Parathyroid adenoma (tissue), 2 donors: ENCODE results near the gene FBLN2.

Experiments
- H2AFZ ChIP-seq: fragments of 300-600 bp; sonication (generic); one replicate; pipeline ENCODE4 v1.7.0; 2017; ENCODE audit warnings: antibody characterized with exemption, mild to moderate bottlenecking
- H3K27ac ChIP-seq: fragments of 300-600 bp; sonication (generic); one replicate; pipeline ENCODE4 v1.7.0; 2017
- H3K27me3 ChIP-seq: fragments of 300-600 bp; sonication (generic); one replicate; pipeline ENCODE4 v1.7.0; 2017; ENCODE audit warnings: low read length; ENCODE audit not compliant: control insufficient read depth, insufficient read depth
- H3K36me3 ChIP-seq: fragments of 300-600 bp; sonication (generic); one replicate; pipeline ENCODE4 v1.7.0; 2017; ENCODE audit warnings: low read length; ENCODE audit not compliant: control insufficient read depth, insufficient read depth
- H3K4me1 ChIP-seq: fragments of 300-600 bp; sonication (generic); one replicate; pipeline ENCODE4 v1.7.0; 2017; ENCODE audit warnings: control low read depth
- H3K4me2 ChIP-seq: fragments of 300-600 bp; sonication (generic); one replicate; pipeline ENCODE4 v1.7.0; 2017; ENCODE audit warnings: low read length
- H3K4me3 ChIP-seq: fragments of 300-600 bp; sonication (generic); one replicate; pipeline ENCODE4 v1.7.0; 2017; ENCODE audit warnings: low read depth, low read length
- H3K79me2 ChIP-seq: fragments of 300-600 bp; sonication (generic); one replicate; pipeline ENCODE4 v1.7.0; 2017; ENCODE audit warnings: control low read depth
- H3K9ac ChIP-seq: fragments of 300-600 bp; sonication (generic); one replicate; pipeline ENCODE4 v1.7.0; 2017; ENCODE audit warnings: mild to moderate bottlenecking
- H3K9me3 ChIP-seq: fragments of 300-600 bp; sonication (generic); one replicate; pipeline ENCODE4 v1.7.0; 2017; ENCODE audit warnings: low read length; ENCODE audit not compliant: control insufficient read depth
- CTCF ChIP-seq: fragments of 300-600 bp; sonication (generic); IDR thresholded peaks from one replicate; pipeline ENCODE4 v1.7.0; 2017; ENCODE audit warnings: antibody characterized with exemption, mild to moderate bottlenecking
- donor health status: primary hyperparathyroidism.

Gene FBLN2

GRCh38 chr3:13638927-13639326 is 90.0 kb downstream of the FBLN2 start:
- H3K4me2 ChIP-seq: no peak overlapping the region
- no peak for TF ChIP-seq CTCF
- H3K9ac ChIP-seq: no peak overlapping the region
- no peaks in the 10 kb centered on the region for H3K4me1 ChIP-seq
- H3K9me3 ChIP-seq: no peaks in the 10 kb centered on the region
- no peak overlapping the region for H3K27ac ChIP-seq
- no peak overlapping the region for H2AFZ ChIP-seq
- no peaks in the 10 kb centered on the region for H3K79me2 ChIP-seq
- H3K4me3 ChIP-seq: no peak overlapping the region
- no peaks in the 10 kb centered on the region for H3K36me3 ChIP-seq
- H3K27me3 ChIP-seq: no peaks in the 10 kb centered on the region

DNA sequence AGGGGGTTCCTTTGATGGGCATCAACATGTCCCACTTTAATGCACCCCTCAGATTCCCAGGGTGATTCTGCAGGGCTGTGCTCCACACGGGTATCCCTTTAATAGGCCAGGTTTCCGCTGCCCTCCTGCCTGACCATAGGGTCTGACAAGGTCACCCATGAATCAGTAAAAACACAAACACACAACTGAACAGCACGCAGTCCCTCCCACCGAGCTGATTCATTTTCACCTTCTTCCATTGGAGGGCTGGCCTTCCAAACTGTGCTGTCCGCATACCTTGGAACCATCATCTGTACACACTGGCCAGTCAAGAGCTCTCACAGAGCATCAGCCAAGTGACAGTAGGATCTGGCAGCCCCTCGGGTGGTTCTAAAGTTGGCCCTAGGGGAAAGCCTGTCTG is 93.7 kb downstream of the FBLN2 start:
- no peak for TF ChIP-seq CTCF
- no peaks in the 10 kb centered on the region for H3K27me3 ChIP-seq
- H3K4me1 ChIP-seq: no peaks in the 10 kb centered on the region
- H3K36me3 ChIP-seq: no peaks in the 10 kb centered on the region
- H3K79me2 ChIP-seq: no peaks in the 10 kb centered on the region
- no peak overlapping the region for H3K4me3 ChIP-seq
- no peak overlapping the region for H3K27ac ChIP-seq
- H3K9me3 ChIP-seq: no peaks in the 10 kb centered on the region
- H3K9ac ChIP-seq: no peak overlapping the region
- no peak overlapping the region for H3K4me2 ChIP-seq
- H2AFZ ChIP-seq: no peak overlapping the region

GRCh38 chr3:13644341-13645117 is 95.6 kb downstream of the FBLN2 start:
- Histone ChIP-seq H3K9me3 (no peaks in the 10 kb centered on the region), H3K4me2 (no peak overlapping the region), H3K79me2 (no peaks in the 10 kb centered on the region), H3K4me1 (no peaks in the 10 kb centered on the region), H3K27ac (no peak overlapping the region), H2AFZ (no peak overlapping the region), H3K4me3 (no peak overlapping the region), H3K36me3 (no peaks in the 10 kb centered on the region), H3K9ac (no peak overlapping the region), H3K27me3 (no peaks in the 10 kb centered on the region)
- TF ChIP-seq CTCF: no peak

- no peak overlapping the region for H3K27ac ChIP-seq
- no peaks in the 10 kb centered on the region for H3K36me3 ChIP-seq
- H3K4me2 ChIP-seq: no peak overlapping the region
- H3K4me1 ChIP-seq: peaks cover 5% of the 10 kb centered on the region
- H3K9ac ChIP-seq: no peak overlapping the region
- no peaks in the 10 kb centered on the region for H3K27me3 ChIP-seq
- H3K9me3 ChIP-seq: no peaks in the 10 kb centered on the region
- TF ChIP-seq CTCF: no peak
- H3K4me3 ChIP-seq: no peak overlapping the region
- no peak overlapping the region for H2AFZ ChIP-seq
- H3K79me2 ChIP-seq: no peaks in the 10 kb centered on the region
Observed at GRCh38 chr3:13645801-13646637, 97.1 kb downstream of the FBLN2 start.
